Neural cell (in vitro differentiated cells): ENCODE measurements around the gene CANT1.

ENCODE experiments used
- CTCF ChIP-seq: fragments of 450-650 bp; IDR thresholded peaks from 2 replicates; pipeline ENCODE4 v1.5.1; 2014; ENCODE audit warnings: antibody characterized with exemption, mild to moderate bottlenecking, moderate library complexity; ENCODE audit not compliant: poor library complexity, severe bottlenecking
- EP300 ChIP-seq: fragments of 450-650 bp; conservative IDR thresholded peaks from 2 replicates; pipeline ENCODE4 v1.6.1; 2014; ENCODE audit warnings: antibody characterized with exemption, mild to moderate bottlenecking, moderate library complexity; ENCODE audit not compliant: poor library complexity, severe bottlenecking
- EZH2 ChIP-seq: fragments of 200-600, 300-800 bp; shearing (Covaris generic), sonication (generic); IDR thresholded peaks from 2 replicates; pipeline ENCODE4 v1.6.1; 2014; ENCODE audit warnings: antibody characterized with exemption, low read length, borderline replicate concordance, mild to moderate bottlenecking; ENCODE audit not compliant: insufficient read depth, poor library complexity, severe bottlenecking
- POLR2AphosphoS5 ChIP-seq: IDR thresholded peaks from 2 replicates; pipeline ENCODE4 v1.6.1; 2012
- RAD21 ChIP-seq: fragments of 450-650 bp; conservative IDR thresholded peaks from 2 replicates; pipeline ENCODE4 v1.6.1; 2014; ENCODE audit warnings: antibody characterized with exemption, mild to moderate bottlenecking, moderate library complexity
- SMC3 ChIP-seq: fragments of 450-650 bp; conservative IDR thresholded peaks from 2 replicates; pipeline ENCODE4 v1.6.1; 2014; ENCODE audit warnings: antibody characterized with exemption, mild to moderate bottlenecking, moderate library complexity; ENCODE audit not compliant: poor library complexity
- TAF1 ChIP-seq: IDR thresholded peaks from 2 replicates; pipeline ENCODE4 v1.6.1; 2012; ENCODE audit warnings: low read depth

- no peak for TF ChIP-seq CTCF
- TF ChIP-seq EP300, result no peak
- TF ChIP-seq POLR2AphosphoS5, result no peak
- TF ChIP-seq EZH2, result no peak
- no peak for TF ChIP-seq TAF1
- no peak for TF ChIP-seq SMC3
- no peak for TF ChIP-seq RAD21
These were observed 3.1 kb upstream of the CANT1 start for GRCh38 chr17:79012563-79013134.
